ENCODE measurements around the gene DGKH.

DNA sequence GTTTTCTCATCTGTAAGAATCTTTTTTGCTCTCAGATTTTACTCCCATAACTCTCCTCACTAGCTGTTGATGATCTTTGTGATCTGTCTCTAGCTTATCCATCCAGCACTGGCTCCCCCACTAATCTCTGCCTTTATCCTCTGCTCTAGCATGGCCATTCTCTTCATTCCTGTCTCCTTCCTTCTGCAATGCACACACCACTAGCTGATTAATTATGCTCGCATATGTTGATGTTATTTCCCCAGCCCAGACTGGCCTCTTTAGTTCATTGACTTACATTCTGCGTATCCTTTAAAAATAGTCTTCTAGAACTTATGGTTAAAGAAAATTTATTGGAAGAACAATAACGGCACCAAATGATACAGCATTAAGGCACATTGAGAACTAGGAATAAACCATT, 52.5 kb downstream of the DGKH start:
- TF ChIP-seq, protein P1, sequence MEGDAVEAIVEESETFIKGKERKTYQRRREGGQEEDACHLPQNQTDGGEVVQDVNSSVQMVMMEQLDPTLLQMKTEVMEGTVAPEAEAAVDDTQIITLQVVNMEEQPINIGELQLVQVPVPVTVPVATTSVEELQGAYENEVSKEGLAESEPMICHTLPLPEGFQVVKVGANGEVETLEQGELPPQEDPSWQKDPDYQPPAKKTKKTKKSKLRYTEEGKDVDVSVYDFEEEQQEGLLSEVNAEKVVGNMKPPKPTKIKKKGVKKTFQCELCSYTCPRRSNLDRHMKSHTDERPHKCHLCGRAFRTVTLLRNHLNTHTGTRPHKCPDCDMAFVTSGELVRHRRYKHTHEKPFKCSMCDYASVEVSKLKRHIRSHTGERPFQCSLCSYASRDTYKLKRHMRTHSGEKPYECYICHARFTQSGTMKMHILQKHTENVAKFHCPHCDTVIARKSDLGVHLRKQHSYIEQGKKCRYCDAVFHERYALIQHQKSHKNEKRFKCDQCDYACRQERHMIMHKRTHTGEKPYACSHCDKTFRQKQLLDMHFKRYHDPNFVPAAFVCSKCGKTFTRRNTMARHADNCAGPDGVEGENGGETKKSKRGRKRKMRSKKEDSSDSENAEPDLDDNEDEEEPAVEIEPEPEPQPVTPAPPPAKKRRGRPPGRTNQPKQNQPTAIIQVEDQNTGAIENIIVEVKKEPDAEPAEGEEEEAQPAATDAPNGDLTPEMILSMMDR (IDR thresholded peaks at IDR 0.05), result no peak
- TF ChIP-seq POLR2AphosphoS5 (IDR thresholded peaks at IDR 0.05), result no peak

Measured in upper lobe of left lung (tissue), 4 donors.